DMS114 treated with DMSO at 0.1 percent for 48 hours (cell line): ENCODE measurements around the gene DMRT1.

Experiments used
- DNase-seq: peaks from one replicate; lab custom pipeline; 2025; ENCODE audit not compliant: unreplicated experiment; lab: John Stamatoyannopoulos, UW

Gene DMRT1

GRCh38 chr9:920927-921326 is 79.4 kb downstream of the DMRT1 start:
- DNase-seq, result no peak

GRCh38 chr9:922171-922570 is 80.7 kb downstream of the DMRT1 start:
- no peak for DNase-seq

GRCh38 chr9:922731-923130 is 81.2 kb downstream of the DMRT1 start:
- no peak for DNase-seq

GRCh38 chr9:926976-927375 is 85.5 kb downstream of the DMRT1 start:
- DNase-seq, result no peak

- DNase-seq, result no peak
These were observed 87.0 kb downstream of the DMRT1 start for GRCh38 chr9:928363-929042.

GRCh38 chr9:929719-930118 is 88.2 kb downstream of the DMRT1 start:
- DNase-seq, result no peak

GRCh38 chr9:933356-933755 is 91.9 kb downstream of the DMRT1 start:
- no peak for DNase-seq

GRCh38 chr9:935348-935965 is 94.0 kb downstream of the DMRT1 start:
- no peak for DNase-seq

GRCh38 chr9:942805-943580 is 101.5 kb downstream of the DMRT1 start:
- DNase-seq, result no peak

- no peak for DNase-seq
These were observed 106.5 kb downstream of the DMRT1 start for GRCh38 chr9:947985-948384.

- DNase-seq, result no peak
These were observed 107.0 kb downstream of the DMRT1 start for GRCh38 chr9:948497-948896.

- no peak for DNase-seq
These were observed 108.6 kb downstream of the DMRT1 start for GRCh38 chr9:950139-950538.

- no peak for DNase-seq
These were observed 111.0 kb downstream of the DMRT1 start for GRCh38 chr9:952546-952945.

GRCh38 chr9:959105-959504 is 117.6 kb downstream of the DMRT1 start:
- DNase-seq, result no peak

GRCh38 chr9:959914-960313 is 118.4 kb downstream of the DMRT1 start:
- DNase-seq, result no peak

- no peak for DNase-seq
These were observed 120.5 kb downstream of the DMRT1 start for GRCh38 chr9:962023-962422.

- DNase-seq, result no peak
These were observed 124.0 kb downstream of the DMRT1 start for GRCh38 chr9:965497-965896.

GRCh38 chr9:966870-967269 is 125.4 kb downstream of the DMRT1 start:
- no peak for DNase-seq

- no peak for DNase-seq
These were observed 125.9 kb downstream of the DMRT1 start for GRCh38 chr9:967436-967835.

GRCh38 chr9:967903-968641 is 126.6 kb downstream of the DMRT1 start:
- DNase-seq, result no peak

- DNase-seq, result no peak
These were observed 128.0 kb downstream of the DMRT1 start for GRCh38 chr9:969310-970150.
